ENCODE measurements around the gene PCDHB7.

DNA sequence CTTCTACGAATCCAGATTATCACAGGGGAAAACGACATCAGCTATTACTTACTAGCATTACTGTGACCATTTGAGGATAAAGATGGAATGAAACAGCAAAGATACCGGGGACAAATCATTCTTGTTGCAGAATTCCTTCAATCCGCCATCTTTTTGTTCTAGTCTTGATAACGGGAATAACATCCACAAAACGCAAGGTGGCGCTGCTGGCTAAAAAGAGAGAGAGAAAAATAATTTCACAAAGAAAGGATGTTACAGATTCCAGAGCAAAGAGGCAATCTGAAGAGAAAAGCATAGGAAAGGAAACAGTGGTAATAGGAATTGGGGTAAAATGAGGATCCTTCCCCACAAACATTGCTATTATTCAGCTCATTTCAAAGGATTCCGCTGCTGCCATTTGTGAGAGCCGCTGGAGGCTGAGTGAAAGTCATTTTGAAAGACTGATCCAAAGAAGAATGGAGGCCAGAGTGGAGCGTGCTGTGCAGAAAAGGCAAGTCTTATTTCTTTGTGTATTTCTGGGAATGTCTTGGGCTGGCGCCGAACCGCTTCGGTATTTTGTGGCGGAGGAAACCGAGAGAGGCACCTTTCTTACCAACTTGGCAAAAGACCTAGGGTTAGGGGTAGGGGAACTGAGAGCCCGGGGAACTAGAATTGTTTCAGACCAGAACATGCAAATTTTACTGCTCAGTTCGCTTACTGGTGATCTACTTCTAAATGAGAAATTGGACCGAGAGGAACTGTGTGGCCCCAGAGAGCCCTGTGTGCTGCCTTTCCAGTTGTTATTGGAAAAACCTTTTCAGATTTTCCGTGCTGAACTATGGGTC lies at the start of gene PCDHB7:
- TF ChIP-seq, protein P1, sequence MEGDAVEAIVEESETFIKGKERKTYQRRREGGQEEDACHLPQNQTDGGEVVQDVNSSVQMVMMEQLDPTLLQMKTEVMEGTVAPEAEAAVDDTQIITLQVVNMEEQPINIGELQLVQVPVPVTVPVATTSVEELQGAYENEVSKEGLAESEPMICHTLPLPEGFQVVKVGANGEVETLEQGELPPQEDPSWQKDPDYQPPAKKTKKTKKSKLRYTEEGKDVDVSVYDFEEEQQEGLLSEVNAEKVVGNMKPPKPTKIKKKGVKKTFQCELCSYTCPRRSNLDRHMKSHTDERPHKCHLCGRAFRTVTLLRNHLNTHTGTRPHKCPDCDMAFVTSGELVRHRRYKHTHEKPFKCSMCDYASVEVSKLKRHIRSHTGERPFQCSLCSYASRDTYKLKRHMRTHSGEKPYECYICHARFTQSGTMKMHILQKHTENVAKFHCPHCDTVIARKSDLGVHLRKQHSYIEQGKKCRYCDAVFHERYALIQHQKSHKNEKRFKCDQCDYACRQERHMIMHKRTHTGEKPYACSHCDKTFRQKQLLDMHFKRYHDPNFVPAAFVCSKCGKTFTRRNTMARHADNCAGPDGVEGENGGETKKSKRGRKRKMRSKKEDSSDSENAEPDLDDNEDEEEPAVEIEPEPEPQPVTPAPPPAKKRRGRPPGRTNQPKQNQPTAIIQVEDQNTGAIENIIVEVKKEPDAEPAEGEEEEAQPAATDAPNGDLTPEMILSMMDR (IDR thresholded peaks at IDR 0.05) = peak in 4 of 6 experiments; percentile 10 to 37 (median 31)
- TF ChIP-seq POLR2A (IDR thresholded peaks at IDR 0.05) = no peak

Measured in adrenal gland (tissue), 5 donors.